ENCODE data around the gene MYB. TPM values are rescaled to one million over a fixed set of nuclear protein-coding genes. Genes with fewer than 3 reads are reported as not detected.
"Not testable (repeated sequence)": the region's sequence is repeated elsewhere in the genome, so short reads cannot be mapped to it uniquely, and the experiment has no call there.

MYB gene
- total RNA-seq, 1 experiment from 2014 or later, result 8.3 TPM

DNA sequence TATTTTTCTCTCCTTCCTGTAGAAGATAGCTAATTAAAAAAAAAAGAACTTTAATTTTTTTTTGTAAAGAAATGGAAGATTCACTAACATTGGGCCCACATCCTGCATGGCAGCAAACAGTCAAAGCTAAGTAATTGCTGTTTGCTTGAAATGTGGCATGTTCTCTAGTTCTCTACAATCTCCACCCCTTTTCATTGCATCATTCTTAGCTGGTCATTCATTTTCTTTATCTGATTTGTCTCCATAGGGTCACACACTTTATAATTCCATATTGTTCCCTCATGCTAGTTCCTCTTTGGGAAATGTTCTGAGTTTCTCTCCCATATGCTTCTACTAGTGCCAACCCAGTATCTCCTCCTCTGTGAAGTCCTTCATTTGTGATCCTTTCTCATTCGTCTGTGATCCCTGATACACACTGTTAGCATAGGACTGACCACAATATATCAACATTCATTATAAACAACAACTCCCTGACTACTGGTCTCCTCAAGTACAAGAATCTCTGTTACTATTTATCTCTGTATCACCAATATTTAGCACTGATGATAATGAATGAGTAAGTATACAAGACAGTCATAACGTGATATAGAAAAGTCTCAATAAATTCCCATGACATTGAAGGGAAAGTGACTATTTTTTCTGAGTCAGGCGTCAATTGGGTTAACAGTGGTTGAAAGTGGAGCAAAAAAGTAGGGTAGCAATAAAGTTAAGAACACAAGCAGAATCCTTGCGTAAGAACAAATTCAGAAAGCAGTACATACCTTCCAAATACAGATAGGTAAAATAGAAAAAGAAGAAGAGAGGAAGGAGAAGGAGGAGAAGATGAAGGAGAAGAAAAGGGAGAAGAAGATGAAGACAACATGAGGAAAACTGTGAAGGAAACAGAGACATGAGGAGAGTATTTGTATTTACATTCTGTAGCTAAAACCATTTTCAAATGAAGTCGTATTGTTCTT is 33.2 kb upstream of the MYB start:
- intact Hi-C loops (cut with micrococcal nuclease; ENCODE audit: unreplicated experiment), result no loop called here
- no TSS peak for BruUV-seq (replicated peaks)
- POLR2A ChIA-PET (ENCODE audit: low non-redundant PET), result no interaction called here

DNA sequence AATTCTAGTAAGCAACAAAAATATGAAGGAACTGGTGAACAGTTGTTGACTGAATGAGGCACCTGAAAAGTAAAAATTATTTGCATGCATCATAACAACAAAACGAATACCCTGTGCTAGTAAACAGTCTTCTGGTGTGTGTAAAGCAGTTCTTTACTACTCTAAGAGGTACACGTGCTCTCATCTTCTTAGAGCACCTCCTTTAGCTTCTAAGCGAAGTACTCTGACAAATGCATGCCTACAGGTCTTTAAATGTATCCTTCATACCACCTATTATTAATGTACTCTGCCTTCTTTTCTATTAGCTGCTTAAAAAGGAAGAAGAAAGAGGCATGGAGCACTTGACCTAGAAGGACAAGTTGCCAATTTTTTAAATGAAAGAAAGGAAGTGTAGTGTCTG is 32.2 kb upstream of the MYB start:
- Histone ChIP-seq H3K9me3 (ENCODE audit: low read depth, low read length, poor library complexity, severe bottlenecking) (no peaks in the 10 kb centered on the region), H3K27me3 (replicated peaks; ENCODE audit: insufficient read depth, low read depth, low read length, poor library complexity) (no peaks in the 10 kb centered on the region), H3K4me1 (ENCODE audit: insufficient read depth, low read length, poor library complexity, severe bottlenecking) (peaks cover 13% of the 10 kb centered on the region), H3K4me3 (ENCODE audit: low read depth, low read length, poor library complexity, severe bottlenecking) (no peak overlapping the region), H3K27ac (ENCODE audit: low read depth, low read length, poor library complexity, severe bottlenecking) (no peak overlapping the region), H3K36me3 (ENCODE audit: insufficient read depth, low read length, poor library complexity, severe bottlenecking) (no peaks in the 10 kb centered on the region)
- ChIA-PET CTCF (no interaction called here), POLR2A (ENCODE audit: low non-redundant PET) (no interaction called here)
- intact Hi-C loops (cut with micrococcal nuclease; ENCODE audit: unreplicated experiment), result no loop called here
- BruUV-seq (replicated peaks), result no TSS peak
- DNase-seq (ENCODE audit: low spot score), result no peak
- TF ChIP-seq, protein P1, sequence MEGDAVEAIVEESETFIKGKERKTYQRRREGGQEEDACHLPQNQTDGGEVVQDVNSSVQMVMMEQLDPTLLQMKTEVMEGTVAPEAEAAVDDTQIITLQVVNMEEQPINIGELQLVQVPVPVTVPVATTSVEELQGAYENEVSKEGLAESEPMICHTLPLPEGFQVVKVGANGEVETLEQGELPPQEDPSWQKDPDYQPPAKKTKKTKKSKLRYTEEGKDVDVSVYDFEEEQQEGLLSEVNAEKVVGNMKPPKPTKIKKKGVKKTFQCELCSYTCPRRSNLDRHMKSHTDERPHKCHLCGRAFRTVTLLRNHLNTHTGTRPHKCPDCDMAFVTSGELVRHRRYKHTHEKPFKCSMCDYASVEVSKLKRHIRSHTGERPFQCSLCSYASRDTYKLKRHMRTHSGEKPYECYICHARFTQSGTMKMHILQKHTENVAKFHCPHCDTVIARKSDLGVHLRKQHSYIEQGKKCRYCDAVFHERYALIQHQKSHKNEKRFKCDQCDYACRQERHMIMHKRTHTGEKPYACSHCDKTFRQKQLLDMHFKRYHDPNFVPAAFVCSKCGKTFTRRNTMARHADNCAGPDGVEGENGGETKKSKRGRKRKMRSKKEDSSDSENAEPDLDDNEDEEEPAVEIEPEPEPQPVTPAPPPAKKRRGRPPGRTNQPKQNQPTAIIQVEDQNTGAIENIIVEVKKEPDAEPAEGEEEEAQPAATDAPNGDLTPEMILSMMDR (conservative IDR thresholded peaks at IDR 0.05; ENCODE audit: low read depth, low read length), result no peak
- TF ChIP-seq EZH2 (IDR thresholded peaks at IDR 0.05; ENCODE audit: borderline replicate concordance, low read depth, low read length, poor library complexity, severe bottlenecking), result no peak

More for the DNA sequence above, 33.2 kb upstream of the MYB start:
- H3K9me3 ChIP-seq (ENCODE audit: low read depth, low read length, poor library complexity, severe bottlenecking), result no peaks in the 10 kb centered on the region
- H3K27me3 ChIP-seq (replicated peaks; ENCODE audit: insufficient read depth, low read depth, low read length, poor library complexity), result no peaks in the 10 kb centered on the region
- no peaks in the 10 kb centered on the region for H3K36me3 ChIP-seq (ENCODE audit: insufficient read depth, low read length, poor library complexity, severe bottlenecking)
- H3K27ac ChIP-seq (ENCODE audit: low read depth, low read length, poor library complexity, severe bottlenecking), result no peak overlapping the region
- no peak overlapping the region for H3K4me3 ChIP-seq (ENCODE audit: low read depth, low read length, poor library complexity, severe bottlenecking)
- no peak for TF ChIP-seq EZH2 (IDR thresholded peaks at IDR 0.05; ENCODE audit: borderline replicate concordance, low read depth, low read length, poor library complexity, severe bottlenecking)
- TF ChIP-seq, protein P1 (conservative IDR thresholded peaks at IDR 0.05; ENCODE audit: low read depth, low read length), result no peak
- peaks cover 13% of the 10 kb centered on the region for H3K4me1 ChIP-seq (ENCODE audit: insufficient read depth, low read length, poor library complexity, severe bottlenecking)
- CTCF ChIA-PET, result no interaction called here
- no peak for DNase-seq (ENCODE audit: low spot score)

DNA sequence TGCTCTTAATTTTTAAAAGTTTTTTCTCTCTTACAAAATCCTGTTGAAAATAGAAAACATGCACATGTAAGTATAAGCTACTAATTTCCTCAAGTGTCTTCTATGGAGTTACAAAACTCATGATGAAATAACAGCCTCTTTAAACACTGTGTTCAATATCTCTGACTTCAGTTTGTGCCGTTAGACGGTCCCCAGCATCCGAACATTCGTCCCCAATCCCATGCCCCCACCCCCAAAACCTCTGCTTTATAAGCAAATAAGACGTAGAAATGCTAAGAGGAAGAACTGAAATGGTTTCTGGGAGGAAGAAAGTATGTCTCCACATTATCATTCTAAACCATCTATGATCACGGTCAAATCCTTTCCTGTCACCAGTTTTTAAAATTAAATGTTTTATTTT is 31.7 kb upstream of the MYB start:
- Histone ChIP-seq H3K36me3 (ENCODE audit: insufficient read depth, low read length, poor library complexity, severe bottlenecking) (no peaks in the 10 kb centered on the region), H3K27me3 (replicated peaks; ENCODE audit: insufficient read depth, low read depth, low read length, poor library complexity) (no peaks in the 10 kb centered on the region), H3K9me3 (ENCODE audit: low read depth, low read length, poor library complexity, severe bottlenecking) (no peaks in the 10 kb centered on the region), H3K27ac (ENCODE audit: low read depth, low read length, poor library complexity, severe bottlenecking) (no peak overlapping the region), H3K4me1 (ENCODE audit: insufficient read depth, low read length, poor library complexity, severe bottlenecking) (peaks cover 10% of the 10 kb centered on the region), H3K4me3 (ENCODE audit: low read depth, low read length, poor library complexity, severe bottlenecking) (no peak overlapping the region)
- POLR2A ChIA-PET (ENCODE audit: low non-redundant PET), result no interaction called here
- BruUV-seq (replicated peaks), result no TSS peak
- intact Hi-C loops (cut with micrococcal nuclease; ENCODE audit: unreplicated experiment), result no loop called here
- TF ChIP-seq, protein P1 (conservative IDR thresholded peaks at IDR 0.05; ENCODE audit: low read depth, low read length), result no peak
- no peak for TF ChIP-seq EZH2 (IDR thresholded peaks at IDR 0.05; ENCODE audit: borderline replicate concordance, low read depth, low read length, poor library complexity, severe bottlenecking)
- DNase-seq (ENCODE audit: low spot score), result no peak
- CTCF ChIA-PET, result no interaction called here

DNA sequence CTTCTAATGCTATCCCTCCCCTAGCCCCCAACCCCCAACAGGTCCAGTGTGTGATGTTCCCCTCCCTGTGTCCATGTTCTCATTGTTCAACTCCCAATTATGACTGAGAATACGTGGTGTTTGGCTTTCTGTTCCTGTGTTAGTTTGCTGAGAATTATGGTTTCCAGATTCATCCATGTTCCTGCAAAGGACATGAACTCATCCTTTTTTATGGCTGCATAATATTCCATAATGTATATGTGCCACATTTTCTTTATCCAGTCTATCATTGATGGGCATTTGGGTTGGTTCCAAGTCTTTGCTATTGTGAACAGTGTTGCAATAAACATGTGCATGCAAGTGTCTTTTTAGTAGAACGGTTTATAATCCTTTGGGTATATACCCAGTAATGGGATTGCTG is 30.6 kb upstream of the MYB start:
- H3K4me3 ChIP-seq (ENCODE audit: low read depth, low read length, poor library complexity, severe bottlenecking); POLR2A ChIA-PET (ENCODE audit: low non-redundant PET); CTCF ChIA-PET; H3K9me3 ChIP-seq (ENCODE audit: low read depth, low read length, poor library complexity, severe bottlenecking); DNase-seq (ENCODE audit: low spot score); intact Hi-C loops (cut with micrococcal nuclease; ENCODE audit: unreplicated experiment); H3K27me3 ChIP-seq (replicated peaks; ENCODE audit: insufficient read depth, low read depth, low read length, poor library complexity); BruUV-seq (replicated peaks); H3K27ac ChIP-seq (ENCODE audit: low read depth, low read length, poor library complexity, severe bottlenecking); H3K4me1 ChIP-seq (ENCODE audit: insufficient read depth, low read length, poor library complexity, severe bottlenecking); H3K36me3 ChIP-seq (ENCODE audit: insufficient read depth, low read length, poor library complexity, severe bottlenecking): not testable (repeated sequence)

DNA sequence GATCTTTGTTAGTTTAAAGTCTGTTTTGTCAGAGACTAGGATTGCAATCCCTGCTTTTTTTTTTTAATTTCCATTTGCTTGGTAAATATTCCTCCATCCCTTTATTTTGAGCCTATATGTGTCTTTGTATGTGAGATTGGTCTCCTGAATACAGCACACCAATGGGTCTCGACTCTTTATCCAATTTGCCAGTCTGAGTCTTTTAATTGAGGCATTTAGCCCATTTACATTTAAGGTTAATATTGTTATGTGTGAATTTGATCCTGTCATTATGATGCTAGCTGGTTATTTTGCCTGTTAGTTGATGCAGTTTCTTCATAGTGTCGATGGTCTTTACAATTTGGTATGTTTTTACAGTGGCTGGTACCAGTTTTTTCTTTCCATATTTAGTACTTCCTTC is 27.0 kb upstream of the MYB start:
- H3K36me3 ChIP-seq (ENCODE audit: insufficient read depth, low read length, poor library complexity, severe bottlenecking); H3K4me3 ChIP-seq (ENCODE audit: low read depth, low read length, poor library complexity, severe bottlenecking); intact Hi-C loops (cut with micrococcal nuclease; ENCODE audit: unreplicated experiment); DNase-seq (ENCODE audit: low spot score); H3K27me3 ChIP-seq (replicated peaks; ENCODE audit: insufficient read depth, low read depth, low read length, poor library complexity); BruUV-seq (replicated peaks); POLR2A ChIA-PET (ENCODE audit: low non-redundant PET); H3K27ac ChIP-seq (ENCODE audit: low read depth, low read length, poor library complexity, severe bottlenecking); CTCF ChIA-PET; H3K9me3 ChIP-seq (ENCODE audit: low read depth, low read length, poor library complexity, severe bottlenecking); H3K4me1 ChIP-seq (ENCODE audit: insufficient read depth, low read length, poor library complexity, severe bottlenecking): not testable (repeated sequence)
